SU-DHL-6 (cell line): Measurements from ENCODE around the gene AATK.

Source experiments
- H2AFZ ChIP-seq: fragments of 200-600 bp; sonication (generic); 2 replicates; pipeline ENCODE4 v1.6.1; 2014; ENCODE audit warnings: low read depth, mild to moderate bottlenecking, moderate library complexity, mixed read lengths, antibody characterized with exemption, low read length; ENCODE audit not compliant: severe bottlenecking
- H3F3A ChIP-seq: fragments of 200-600 bp; shearing (Covaris generic); 2 replicates; pipeline ENCODE4 v1.6.0; 2016; ENCODE audit warnings: antibody characterized with exemption, mild to moderate bottlenecking; ENCODE audit not compliant: insufficient read depth
- H3K27ac ChIP-seq: fragments of 200-600 bp; sonication (generic); 2 replicates; pipeline ENCODE4 v1.5.1; 2016; ENCODE audit warnings: low read depth, mild to moderate bottlenecking, low read length, moderate library complexity, mixed read lengths
- H3K27me3 ChIP-seq: fragments of 200-600 bp; sonication (generic), shearing (Covaris generic); 2 replicates; pipeline ENCODE4 v1.6.0; 2014; ENCODE audit warnings: mild to moderate bottlenecking, low read length
- H3K36me3 ChIP-seq: fragments of 200-600 bp; sonication (generic); 2 replicates; pipeline ENCODE4 v1.6.1; 2014; ENCODE audit warnings: mild to moderate bottlenecking, low read length, mixed read lengths
- H3K4me2 ChIP-seq: fragments of 300-600, 200-600 bp; shearing (Covaris generic), sonication (generic); 2 replicates; pipeline ENCODE4 v1.6.0; 2014; ENCODE audit warnings: low read length, low read depth, mild to moderate bottlenecking; ENCODE audit not compliant: poor library complexity, severe bottlenecking
- H3K4me3 ChIP-seq: fragments of 200-600 bp; sonication (generic); 2 replicates; pipeline ENCODE4 v1.5.1; 2014; ENCODE audit warnings: antibody characterized with exemption, low read length, mild to moderate bottlenecking, mixed read lengths; ENCODE audit not compliant: insufficient read depth, poor library complexity, severe bottlenecking
- H3K79me2 ChIP-seq: fragments of 200-600 bp; sonication (generic); 2 replicates; pipeline ENCODE4 v1.6.1; 2014; ENCODE audit warnings: mild to moderate bottlenecking, low read length, moderate library complexity; ENCODE audit not compliant: insufficient read depth
- H3K9ac ChIP-seq: fragments of 200-600 bp; sonication (generic); 2 replicates; pipeline ENCODE4 v1.7.0; 2014; ENCODE audit warnings: mild to moderate bottlenecking, low read length
- H3K9me2 ChIP-seq: fragments of 200-600 bp; sonication (generic); replicated peaks from 2 replicates; pipeline ENCODE4 v1.6.1; 2014; ENCODE audit warnings: low read length; ENCODE audit not compliant: insufficient read depth
- H3K9me3 ChIP-seq: fragments of 200-600 bp; sonication (generic); 2 replicates; pipeline ENCODE4 v1.6.1; 2014; ENCODE audit warnings: low read length, mixed read lengths; ENCODE audit not compliant: insufficient read depth
- H4K20me1 ChIP-seq: fragments of 200-600 bp; sonication (generic); 2 replicates; pipeline ENCODE4 v1.6.1; 2014; ENCODE audit warnings: low read depth, mild to moderate bottlenecking, antibody characterized with exemption, low read length, moderate library complexity, mixed read lengths
- EZH2phosphoT487 ChIP-seq: fragments of 200-600 bp; sonication (generic), shearing (Covaris generic); conservative IDR thresholded peaks from 2 replicates; pipeline ENCODE4 v1.6.1; 2018; ENCODE audit warnings: mild to moderate bottlenecking, antibody characterized with exemption, low read length, moderate library complexity, mixed read lengths
- TF ChIP-seq, protein P1 (sequence below): fragments of 200-600 bp; sonication (generic); IDR thresholded peaks from one replicate; pipeline ENCODE4 v1.5.1; 2017; ENCODE audit warnings: antibody characterized with exemption, mild to moderate bottlenecking, low read length, moderate library complexity; ENCODE audit not compliant: insufficient read depth, poor library complexity, severe bottlenecking

The AATK gene

DNA sequence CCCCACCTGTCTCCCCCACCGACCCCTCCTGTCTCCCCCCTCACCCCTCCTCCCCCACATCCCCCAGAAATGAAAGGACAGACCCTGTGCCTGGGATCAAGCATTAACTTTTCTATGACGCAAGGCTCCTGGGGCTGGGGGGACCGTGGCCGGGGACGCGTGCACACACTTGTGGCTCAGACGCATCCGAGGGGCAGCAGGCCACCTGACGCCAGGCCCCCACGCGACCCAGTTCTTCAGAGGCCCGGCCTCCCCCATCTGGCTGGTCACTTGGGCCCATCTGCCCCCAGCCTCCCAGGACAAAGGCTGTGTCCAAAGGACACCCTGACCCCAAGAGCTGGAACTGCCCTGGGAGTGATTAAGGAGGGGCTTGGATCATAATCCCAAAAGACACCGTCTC, 14.7 kb downstream of the AATK start:
- H3K9me2 ChIP-seq = no peaks in the 10 kb centered on the region
- TF ChIP-seq, protein P1, sequence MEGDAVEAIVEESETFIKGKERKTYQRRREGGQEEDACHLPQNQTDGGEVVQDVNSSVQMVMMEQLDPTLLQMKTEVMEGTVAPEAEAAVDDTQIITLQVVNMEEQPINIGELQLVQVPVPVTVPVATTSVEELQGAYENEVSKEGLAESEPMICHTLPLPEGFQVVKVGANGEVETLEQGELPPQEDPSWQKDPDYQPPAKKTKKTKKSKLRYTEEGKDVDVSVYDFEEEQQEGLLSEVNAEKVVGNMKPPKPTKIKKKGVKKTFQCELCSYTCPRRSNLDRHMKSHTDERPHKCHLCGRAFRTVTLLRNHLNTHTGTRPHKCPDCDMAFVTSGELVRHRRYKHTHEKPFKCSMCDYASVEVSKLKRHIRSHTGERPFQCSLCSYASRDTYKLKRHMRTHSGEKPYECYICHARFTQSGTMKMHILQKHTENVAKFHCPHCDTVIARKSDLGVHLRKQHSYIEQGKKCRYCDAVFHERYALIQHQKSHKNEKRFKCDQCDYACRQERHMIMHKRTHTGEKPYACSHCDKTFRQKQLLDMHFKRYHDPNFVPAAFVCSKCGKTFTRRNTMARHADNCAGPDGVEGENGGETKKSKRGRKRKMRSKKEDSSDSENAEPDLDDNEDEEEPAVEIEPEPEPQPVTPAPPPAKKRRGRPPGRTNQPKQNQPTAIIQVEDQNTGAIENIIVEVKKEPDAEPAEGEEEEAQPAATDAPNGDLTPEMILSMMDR = no peak
- no peak for TF ChIP-seq EZH2phosphoT487
- no peak overlapping the region for H3K9ac ChIP-seq
- H3K27ac ChIP-seq = no peak overlapping the region
- no peaks in the 10 kb centered on the region for H3K9me3 ChIP-seq
- H3K36me3 ChIP-seq = no peaks in the 10 kb centered on the region
- no peaks in the 10 kb centered on the region for H3K27me3 ChIP-seq
- H2AFZ ChIP-seq = no peak overlapping the region
- no peaks in the 10 kb centered on the region for H3F3A ChIP-seq
- H3K4me3 ChIP-seq = no peak overlapping the region
- H3K4me2 ChIP-seq = no peak overlapping the region
- no peaks in the 10 kb centered on the region for H3K79me2 ChIP-seq
- H4K20me1 ChIP-seq = no peaks in the 10 kb centered on the region

DNA sequence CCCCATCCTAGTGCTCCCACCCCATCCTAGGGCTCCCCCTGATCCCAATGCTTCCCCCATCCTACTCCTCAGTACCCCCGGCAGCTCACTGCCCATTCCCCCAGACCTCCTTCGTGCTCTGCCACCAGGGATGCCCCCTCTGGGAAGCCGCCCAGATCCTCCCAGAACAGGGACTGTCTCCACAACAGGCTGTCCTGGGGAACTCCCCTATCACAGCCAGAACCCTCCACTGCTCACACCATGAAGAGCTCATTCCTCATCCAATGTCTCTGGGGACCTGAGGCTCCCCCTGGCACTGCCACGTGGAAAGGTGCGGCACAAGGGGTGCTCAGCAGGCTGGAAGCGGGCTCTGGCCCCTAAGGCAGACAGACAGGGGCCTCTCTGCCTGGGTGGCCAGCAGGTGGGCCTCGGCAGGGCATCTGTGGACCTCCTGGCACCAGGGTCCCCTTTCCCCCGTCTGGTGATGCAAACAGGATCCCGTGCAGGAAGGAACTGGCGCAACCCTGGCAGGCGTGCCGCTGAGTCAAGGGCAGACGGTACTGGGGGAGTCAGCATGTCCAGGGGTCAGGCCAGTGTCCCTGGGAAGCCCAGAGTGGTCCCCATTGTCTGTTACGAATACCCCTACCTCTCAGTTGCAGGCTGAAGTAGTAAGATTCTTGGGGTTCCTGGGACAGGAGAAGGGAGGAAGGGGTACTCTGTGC, 15.5 kb downstream of the AATK start:
- H3K27me3 ChIP-seq = no peaks in the 10 kb centered on the region
- H3K27ac ChIP-seq = no peak overlapping the region
- H4K20me1 ChIP-seq = no peaks in the 10 kb centered on the region
- H3K9me2 ChIP-seq = no peaks in the 10 kb centered on the region
- no peak overlapping the region for H3K4me3 ChIP-seq
- no peak overlapping the region for H3K4me2 ChIP-seq
- H2AFZ ChIP-seq = no peak overlapping the region
- H3K79me2 ChIP-seq = no peaks in the 10 kb centered on the region
- no peaks in the 10 kb centered on the region for H3F3A ChIP-seq
- H3K9me3 ChIP-seq = no peaks in the 10 kb centered on the region
- TF ChIP-seq, protein P1 = no peak
- no peak for TF ChIP-seq EZH2phosphoT487
- no peaks in the 10 kb centered on the region for H3K36me3 ChIP-seq
- H3K9ac ChIP-seq = no peak overlapping the region

DNA sequence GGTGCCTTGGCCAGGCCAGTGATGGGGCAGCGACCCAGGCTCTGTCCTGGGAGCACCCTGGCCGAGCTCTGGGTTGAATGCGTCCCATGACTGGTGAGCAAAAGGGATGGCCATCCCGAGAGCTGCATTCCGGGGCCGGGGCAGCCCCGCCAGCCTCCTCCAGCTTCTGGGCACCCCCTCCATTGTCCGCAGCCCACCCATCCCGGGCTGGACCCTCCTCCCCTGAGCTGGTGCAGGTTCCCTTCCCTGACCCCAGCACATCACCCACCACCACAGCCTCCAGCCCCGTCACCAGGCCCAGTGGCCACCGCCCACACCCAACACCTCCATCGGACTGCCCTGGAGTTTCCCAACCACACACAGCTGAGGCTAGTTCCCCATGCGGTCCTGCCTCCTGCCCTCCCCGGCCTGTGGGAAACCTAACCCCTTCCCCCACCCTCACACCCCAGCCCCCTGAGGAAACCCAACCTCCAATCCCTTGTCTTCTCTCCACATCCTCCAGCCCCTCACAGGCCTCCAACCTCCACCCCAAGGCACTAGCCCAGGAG, 17.0 kb downstream of the AATK start:
- Histone ChIP-seq H3K9me2 (no peaks in the 10 kb centered on the region), H2AFZ (no peak overlapping the region), H3K9ac (no peak overlapping the region), H3K27ac (no peak overlapping the region), H3K9me3 (no peaks in the 10 kb centered on the region), H4K20me1 (no peaks in the 10 kb centered on the region), H3K4me2 (no peak overlapping the region), H3K27me3 (no peaks in the 10 kb centered on the region), H3K79me2 (no peaks in the 10 kb centered on the region), H3F3A (no peaks in the 10 kb centered on the region), H3K4me3 (no peak overlapping the region), H3K36me3 (no peaks in the 10 kb centered on the region)
- TF ChIP-seq EZH2phosphoT487 = no peak
- TF ChIP-seq, protein P1 = no peak
